Measurements from ENCODE around the gene TMEM247. TPM values are rescaled to one million over a fixed set of nuclear protein-coding genes. Genes with fewer than 3 reads are reported as not detected.

Gene TMEM247
- total and polyA plus RNA-seq, 2 of the 8 experiments (the other 6 are each of a cell fraction or from before 2014, with no cell fraction given): not detected

GRCh38 chr2:46486436-46486835 lies 7.1 kb downstream of the TMEM247 start (continued):
- TF ChIP-seq CHD7 (IDR thresholded peaks at IDR 0.05; ENCODE audit: insufficient replicate concordance, low read length): no peak
- TF ChIP-seq ATF2 (IDR thresholded peaks at IDR 0.05; ENCODE audit: low read length): no peak
- no peak for TF ChIP-seq KDM5A (IDR thresholded peaks at IDR 0.05; ENCODE audit: low read length)
- no peak for TF ChIP-seq RBBP5 (IDR thresholded peaks at IDR 0.05; ENCODE audit: borderline replicate concordance, low read depth, low read length)

Measured in H1 (cell line).